Activated CD8-positive, alpha-beta memory T cell treated with anti-CD3 and anti-CD28 coated beads, Interleukin-2, amount 50 U/mL, for 1 hour (primary cell): Measurements from ENCODE around the gene TRPC4AP.

Source experiments
- DNase-seq: peaks from one replicate; pipeline ENCODE4 v3.0.0-alpha.2; 2020; ENCODE audit errors: extremely low read depth

TRPC4AP gene

DNA sequence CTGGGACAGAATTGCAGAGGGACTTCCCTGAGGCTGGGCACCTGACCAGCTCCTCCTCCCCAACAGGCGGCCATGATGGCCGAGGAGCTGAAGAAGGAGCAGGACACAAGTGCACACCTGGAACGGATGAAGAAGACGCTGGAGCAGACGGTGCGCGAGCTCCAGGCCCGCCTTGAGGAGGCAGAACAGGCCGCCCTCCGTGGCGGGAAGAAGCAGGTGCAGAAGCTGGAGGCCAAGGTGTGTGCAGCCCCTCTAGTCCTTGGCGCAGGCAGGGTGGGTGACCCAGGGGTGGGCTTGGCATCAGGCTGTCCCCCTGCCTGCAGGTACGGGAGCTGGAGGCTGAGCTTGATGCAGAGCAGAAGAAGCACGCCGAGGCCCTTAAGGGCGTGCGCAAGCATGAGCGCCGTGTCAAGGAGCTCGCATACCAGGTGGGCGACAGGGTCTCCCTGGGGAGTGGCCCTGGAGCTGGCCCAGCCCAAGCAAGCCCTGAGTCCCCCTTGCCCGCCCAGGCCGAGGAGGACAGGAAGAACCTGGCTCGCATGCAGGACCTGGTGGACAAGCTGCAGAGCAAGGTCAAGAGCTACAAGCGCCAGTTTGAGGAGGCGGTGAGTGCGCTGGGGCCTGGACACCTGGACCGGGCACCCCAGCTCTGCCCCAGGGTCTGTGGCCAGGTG lies 91.5 kb downstream of the TRPC4AP start:
- no peak for DNase-seq

DNA sequence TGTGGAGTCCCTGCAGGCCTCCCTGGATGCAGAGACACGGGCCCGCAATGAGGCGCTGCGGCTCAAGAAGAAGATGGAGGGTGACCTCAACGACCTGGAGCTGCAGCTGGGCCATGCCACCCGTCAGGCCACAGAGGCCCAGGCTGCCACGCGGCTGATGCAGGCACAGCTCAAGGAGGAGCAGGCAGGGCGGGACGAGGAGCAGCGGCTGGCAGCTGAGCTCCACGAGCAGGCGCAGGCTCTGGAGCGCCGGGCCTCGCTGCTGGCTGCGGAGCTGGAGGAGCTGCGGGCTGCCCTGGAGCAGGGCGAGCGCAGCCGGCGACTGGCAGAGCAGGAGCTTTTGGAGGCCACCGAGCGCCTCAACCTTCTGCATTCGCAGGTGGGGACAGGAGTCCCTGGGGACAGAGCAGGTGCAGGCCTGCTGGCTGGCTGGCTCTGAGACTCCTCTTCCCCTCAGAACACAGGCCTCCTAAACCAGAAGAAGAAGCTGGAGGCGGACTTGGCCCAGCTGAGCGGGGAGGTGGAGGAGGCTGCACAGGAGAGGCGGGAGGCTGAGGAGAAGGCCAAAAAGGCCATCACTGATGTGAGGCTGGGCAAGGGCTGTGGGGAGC lies 92.2 kb downstream of the TRPC4AP start:
- no peak for DNase-seq

DNA sequence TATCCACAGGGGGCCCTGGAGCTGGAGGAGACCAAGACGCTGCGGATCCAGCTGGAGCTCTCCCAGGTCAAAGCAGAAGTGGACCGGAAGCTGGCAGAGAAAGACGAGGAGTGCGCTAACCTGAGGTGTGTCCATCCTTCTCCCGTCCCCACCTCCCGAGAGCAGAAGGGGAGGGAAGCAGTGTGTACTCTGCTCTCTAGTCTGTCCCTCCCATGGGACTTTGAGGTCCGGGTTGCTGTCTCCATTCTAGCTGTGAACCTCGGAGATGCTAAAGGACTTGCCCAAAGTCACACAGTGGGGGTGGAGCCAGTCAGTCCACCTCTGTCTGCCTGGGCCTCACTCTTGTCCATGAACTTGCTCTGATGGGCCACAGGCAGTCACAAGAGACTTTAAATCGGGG lies 92.8 kb downstream of the TRPC4AP start:
- no peak for DNase-seq

DNA sequence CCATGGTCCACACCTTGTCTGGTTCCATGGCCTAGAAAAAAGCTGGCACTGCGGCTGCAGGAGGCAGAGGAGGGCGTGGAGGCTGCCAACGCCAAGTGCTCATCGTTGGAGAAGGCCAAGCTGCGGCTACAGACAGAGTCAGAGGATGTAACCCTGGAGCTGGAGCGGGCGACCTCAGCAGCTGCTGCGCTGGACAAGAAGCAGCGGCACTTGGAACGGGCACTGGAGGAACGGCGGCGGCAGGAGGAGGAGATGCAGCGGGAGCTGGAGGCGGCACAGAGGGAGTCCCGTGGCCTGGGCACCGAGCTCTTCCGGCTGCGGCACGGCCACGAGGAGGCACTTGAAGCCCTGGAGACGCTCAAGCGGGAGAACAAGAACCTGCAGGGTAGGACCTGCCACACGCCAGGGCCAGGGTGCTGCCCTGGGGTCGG lies 93.6 kb downstream of the TRPC4AP start:
- no peak for DNase-seq

DNA sequence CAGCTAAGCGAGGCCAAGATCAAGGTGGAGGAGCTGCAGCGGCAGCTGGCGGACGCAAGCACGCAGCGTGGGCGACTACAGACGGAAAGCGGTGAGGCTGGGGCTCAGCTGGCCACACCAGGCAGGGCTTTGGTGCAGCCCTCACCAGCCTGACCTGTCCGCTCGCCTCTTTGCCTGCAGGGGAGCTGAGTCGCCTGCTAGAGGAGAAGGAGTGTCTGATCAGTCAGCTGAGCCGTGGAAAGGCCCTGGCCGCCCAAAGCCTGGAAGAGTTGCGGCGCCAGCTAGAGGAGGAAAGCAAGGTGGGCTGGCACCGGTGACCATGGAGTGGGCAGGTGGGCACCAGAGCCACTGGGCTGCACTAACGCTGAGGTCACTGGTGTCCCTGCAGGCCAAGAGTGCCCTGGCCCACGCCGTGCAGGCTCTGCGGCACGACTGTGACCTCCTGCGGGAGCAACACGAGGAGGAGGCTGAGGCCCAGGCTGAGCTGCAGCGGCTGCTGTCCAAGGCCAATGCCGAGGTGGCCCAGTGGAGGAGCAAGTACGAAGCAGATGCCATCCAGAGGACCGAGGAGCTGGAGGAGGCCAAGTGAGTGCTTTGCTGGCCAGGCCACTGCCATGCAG lies 94.2 kb downstream of the TRPC4AP start:
- no peak for DNase-seq

DNA sequence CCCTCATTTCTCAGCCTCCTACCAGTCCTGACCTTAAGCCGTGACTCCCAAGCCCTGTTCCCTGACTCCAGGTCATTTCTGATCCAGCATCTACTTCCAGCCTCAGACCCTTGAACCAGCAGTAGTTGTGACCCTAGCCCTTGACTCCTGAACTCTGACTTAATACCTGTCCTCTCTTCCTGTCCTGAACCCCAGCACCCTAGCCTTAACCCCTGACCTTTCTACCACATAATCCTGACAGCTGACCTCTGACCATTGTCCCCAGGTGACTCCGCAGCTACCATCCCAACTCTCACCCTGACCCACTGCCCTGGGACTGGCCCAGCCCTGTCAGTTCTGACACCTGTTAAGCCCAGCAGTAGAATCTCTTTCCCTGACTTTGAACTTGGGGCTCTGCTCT lies 94.8 kb downstream of the TRPC4AP start:
- no peak for DNase-seq

DNA sequence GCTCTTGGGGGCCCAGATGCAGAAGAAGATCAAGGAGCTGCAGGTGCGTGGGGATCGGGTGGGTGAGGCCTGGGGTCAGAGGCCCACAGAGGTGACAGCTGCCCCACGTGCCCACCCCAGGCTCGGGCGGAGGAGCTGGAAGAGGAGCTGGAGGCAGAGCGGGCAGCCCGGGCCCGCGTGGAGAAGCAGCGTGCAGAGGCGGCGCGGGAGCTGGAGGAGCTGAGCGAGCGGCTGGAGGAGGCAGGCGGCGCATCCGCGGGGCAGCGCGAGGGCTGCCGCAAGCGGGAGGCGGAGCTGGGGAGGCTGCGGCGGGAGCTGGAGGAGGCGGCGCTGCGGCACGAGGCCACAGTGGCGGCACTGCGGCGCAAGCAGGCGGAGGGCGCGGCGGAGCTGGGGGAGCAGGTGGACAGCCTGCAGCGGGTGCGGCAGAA lies 95.5 kb downstream of the TRPC4AP start:
- no peak for DNase-seq

DNA sequence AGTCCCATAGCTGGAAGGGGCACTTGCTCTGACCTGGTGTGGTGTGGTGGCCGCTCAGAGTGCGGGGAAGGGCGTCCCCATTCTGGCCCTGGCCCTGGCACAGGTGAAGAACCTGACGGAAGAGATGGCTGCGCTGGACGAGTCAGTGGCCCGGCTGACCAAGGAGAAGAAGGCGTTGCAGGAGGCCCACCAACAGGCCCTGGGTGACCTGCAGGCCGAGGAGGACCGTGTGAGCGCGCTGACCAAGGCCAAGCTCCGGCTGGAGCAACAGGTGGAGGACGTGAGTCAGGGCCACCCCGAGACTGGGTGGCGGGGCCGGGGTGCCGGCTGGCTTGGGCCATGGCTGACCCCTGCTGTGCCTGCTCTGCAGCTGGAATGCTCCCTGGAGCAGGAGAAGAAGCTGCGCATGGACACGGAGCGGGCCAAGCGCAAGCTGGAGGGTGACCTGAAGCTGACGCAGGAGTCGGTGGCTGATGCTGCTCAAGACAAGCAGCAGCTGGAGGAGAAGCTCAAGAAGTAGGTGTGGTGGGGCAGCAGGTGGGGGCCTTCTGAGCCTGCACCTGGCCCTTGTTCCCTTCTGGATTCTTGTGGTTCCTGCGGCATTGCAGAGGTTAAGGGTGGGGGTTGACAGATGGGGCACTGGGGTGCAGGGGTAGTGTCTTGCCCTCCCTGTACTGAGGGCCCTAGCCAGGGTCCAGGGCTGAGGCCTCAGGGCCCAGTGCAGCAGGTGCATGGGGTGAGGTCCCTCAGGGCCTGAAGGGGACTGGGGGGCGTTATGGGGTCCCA lies 96.2 kb downstream of the TRPC4AP start:
- no peak for DNase-seq

DNA sequence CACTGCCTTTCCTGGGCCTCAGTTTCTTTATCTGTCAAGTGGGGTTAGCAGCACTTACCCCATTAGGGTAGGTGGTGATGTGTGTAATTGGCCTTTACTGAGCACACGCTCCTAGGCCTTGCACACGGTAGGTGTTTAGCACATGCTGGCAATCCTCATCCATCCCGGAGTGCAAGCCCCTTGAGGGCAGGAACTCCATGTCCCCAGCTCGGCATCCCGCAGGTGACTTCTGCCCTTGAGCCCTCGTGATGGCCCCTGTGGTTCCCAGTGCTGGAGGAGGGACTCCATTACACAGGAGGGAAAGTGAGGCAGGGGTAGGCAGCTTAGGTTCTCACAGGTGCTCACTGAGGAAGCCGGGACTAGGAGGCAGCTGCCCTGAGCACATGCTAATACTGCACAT lies 96.9 kb downstream of the TRPC4AP start:
- no peak for DNase-seq

DNA sequence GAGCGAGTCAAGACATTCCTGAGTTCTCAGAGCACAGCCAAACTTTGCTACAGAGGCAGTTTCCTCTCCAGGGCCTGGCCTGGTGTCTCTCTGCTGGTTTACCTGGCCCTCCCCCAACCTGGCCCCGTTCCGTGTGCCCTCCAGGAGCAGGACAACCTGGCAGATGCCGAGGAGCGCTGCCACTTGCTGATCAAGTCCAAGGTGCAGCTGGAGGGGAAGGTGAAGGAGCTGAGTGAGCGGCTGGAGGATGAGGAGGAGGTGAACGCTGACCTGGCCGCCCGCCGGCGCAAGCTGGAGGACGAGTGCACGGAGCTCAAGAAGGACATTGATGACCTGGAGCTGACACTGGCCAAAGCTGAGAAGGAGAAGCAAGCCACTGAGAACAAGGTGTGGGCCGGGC lies 97.4 kb downstream of the TRPC4AP start:
- no peak for DNase-seq

DNA sequence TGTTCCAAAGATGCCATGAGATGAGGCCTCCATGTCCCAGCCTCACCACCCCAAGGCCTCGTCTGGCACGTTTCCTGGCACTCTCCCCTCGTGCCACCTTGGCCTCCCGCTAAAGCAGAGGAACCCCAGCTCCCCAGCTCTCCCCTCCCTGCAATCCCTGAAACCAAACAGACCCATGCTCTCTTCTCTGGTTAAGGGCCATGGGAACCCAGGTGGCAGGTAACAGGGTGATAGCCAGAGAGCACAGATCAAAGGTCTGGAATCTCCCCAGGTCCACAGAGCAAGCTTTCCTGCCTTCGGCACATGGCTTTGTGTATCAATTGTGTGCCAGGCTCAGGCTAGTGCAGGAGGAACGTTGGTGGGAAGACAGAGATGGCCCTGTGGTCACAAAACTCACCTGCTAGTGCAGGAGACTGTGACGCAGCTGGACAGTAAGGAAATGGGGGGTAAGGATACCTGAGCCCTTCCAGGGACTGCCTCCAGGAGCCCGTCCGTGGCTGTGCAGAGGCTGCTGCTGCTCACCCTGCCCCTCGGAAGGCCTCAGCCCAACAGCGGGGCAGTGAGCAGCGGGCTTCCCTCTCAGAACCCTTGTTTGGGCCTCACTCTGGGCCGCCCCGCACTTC lies 98.0 kb downstream of the TRPC4AP start:
- no peak for DNase-seq

DNA sequence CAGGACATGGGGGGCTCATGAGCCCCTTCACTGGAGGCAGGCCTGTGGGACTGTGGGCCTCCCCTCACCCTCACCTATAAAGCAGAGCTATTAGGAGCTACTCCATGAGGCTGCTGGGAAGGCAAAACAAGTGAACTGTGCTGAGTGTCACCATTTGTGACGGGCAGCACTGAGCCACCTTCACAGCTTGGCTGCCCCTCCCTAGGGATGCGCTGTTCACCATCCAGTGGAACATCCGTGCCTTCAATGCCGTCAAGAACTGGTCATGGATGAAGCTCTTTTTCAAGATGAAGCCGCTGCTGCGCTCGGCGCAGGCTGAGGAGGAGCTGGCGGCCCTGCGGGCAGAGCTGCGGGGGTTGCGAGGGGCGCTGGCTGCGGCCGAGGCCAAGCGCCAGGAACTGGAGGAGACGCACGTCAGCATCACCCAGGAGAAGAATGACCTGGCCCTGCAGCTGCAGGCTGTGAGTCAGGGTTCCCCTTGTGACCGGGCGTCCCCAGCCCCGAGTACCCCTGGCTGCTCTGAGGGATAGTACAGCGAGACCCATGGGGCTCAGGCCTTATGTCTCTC lies 98.6 kb downstream of the TRPC4AP start:
- no peak for DNase-seq

DNA sequence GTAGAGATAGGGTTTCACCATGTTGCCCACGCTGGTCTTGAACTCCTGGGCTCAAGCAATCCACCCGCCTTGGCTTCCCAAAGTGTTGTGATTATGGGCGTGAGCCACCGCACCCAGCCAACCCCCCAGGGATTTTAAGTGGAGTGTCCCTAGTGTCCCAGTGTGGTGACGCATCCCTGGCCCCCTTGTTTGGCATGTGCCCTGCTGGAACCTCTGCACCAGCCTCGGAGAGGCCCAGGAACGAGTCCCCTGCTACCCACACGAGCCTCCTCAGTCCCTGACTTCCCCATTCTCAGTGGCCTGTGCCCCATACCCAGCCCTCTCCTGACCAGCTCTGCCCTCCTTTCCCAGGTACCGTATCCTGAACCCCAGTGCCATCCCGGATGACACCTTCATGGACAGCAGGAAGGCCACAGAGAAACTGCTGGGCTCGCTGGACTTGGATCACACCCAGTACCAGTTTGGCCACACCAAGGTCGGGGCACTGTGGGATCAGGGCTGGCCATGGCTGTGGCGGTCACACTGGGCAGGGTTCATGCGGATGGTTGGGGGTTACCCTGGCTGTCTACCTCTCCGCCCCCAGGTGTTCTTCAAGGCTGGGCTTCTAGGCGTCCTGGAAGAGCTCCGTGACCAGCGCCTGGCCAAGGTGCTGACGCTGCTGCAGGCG lies 99.7 kb downstream of the TRPC4AP start:
- DNase-seq: no peak

DNA sequence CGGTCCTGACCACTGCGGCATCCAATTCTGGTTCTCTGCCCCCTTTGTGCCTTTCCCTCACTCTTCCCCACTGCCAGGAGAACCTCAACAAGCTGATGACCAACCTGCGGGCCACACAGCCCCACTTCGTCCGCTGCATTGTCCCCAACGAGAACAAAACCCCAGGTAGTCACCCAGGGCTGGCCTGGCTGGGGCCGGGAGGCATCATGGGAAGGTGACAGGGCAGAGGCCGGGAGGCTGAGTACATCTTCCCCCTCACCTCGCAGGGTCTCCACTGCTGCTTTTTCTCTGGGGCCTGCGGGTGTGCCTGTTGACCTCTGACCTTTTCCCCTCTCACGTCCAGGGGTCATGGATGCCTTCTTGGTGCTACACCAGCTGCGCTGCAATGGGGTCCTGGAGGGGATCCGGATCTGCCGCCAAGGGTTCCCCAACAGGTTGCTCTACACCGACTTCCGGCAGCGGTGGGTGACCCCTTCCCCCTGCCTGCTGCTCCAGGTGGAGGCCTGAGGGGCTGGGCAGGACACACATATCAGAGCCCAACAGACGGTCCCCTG lies 101.9 kb downstream of the TRPC4AP start:
- DNase-seq: no peak

DNA sequence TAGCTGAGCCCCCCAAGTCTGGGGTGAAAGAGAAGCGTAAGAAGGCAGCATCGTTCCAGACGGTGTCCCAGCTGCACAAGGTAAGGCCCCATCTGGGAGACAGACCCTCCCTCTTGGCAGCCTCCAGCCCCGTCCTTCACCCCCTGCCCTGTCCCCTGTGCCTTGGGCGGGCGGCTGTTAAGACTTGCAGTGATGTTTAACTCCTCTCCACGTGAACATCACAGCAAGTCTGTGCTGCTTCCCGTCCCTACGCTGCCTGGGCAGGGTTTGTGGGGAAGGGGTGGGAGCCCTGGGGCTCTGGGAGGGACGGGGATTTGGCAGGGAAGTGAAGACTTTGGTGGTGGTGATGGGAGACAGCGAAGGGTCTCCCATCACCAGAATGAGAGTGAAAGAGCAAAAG lies 102.4 kb downstream of the TRPC4AP start:
- no peak for DNase-seq

DNA sequence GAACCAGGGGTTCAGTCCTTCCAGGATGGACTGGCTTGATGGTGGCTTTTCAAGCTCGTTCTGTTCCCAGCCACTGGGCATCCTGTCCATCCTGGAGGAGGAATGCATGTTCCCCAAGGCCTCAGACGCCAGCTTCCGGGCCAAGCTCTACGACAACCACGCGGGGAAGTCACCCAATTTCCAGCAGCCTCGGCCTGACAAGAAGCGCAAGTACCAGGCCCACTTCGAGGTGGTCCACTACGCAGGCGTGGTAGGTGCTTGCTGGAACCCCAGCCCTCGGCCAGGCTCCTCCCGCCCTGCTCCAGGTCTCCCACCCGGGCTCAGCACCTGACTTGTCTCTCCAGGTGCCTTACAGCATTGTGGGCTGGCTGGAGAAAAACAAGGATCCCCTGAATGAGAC lies 102.9 kb downstream of the TRPC4AP start:
- no peak for DNase-seq

DNA sequence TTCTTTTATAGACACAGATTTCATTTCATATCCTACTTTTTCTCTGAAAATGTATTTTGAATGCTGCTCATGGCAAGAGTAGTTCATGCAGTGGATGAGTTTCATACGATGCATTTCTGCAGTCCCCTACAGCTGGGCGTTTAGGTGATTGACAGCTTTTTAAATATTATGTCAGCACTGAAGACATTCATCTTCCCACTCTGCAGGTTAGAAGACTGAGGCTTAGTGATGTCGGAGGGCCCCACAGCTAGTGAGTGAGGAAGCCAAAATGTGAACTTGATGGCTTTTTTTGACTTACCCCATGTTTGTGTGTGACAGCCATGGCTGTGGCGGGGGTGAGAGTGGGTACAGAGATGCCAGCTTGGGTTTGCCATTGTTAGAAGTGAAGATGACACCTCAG lies 103.5 kb downstream of the TRPC4AP start:
- no peak for DNase-seq

DNA sequence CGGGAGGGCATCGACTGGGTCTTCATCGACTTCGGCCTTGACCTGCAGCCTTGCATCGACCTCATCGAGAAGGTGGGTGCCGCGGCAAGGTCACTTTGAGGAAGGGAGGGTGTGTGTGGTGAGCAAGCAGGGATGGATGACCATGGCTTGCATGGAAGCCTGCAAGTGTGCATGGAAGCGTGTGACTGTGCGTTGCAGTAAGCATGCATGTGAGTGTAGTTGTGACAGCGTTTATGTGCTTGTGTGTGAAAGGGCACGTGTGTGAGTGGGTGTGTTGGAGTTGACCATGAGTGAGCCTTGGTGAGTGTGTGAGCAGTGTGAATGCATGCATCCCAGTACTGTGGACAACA lies 104.4 kb downstream of the TRPC4AP start:
- no peak for DNase-seq

DNA sequence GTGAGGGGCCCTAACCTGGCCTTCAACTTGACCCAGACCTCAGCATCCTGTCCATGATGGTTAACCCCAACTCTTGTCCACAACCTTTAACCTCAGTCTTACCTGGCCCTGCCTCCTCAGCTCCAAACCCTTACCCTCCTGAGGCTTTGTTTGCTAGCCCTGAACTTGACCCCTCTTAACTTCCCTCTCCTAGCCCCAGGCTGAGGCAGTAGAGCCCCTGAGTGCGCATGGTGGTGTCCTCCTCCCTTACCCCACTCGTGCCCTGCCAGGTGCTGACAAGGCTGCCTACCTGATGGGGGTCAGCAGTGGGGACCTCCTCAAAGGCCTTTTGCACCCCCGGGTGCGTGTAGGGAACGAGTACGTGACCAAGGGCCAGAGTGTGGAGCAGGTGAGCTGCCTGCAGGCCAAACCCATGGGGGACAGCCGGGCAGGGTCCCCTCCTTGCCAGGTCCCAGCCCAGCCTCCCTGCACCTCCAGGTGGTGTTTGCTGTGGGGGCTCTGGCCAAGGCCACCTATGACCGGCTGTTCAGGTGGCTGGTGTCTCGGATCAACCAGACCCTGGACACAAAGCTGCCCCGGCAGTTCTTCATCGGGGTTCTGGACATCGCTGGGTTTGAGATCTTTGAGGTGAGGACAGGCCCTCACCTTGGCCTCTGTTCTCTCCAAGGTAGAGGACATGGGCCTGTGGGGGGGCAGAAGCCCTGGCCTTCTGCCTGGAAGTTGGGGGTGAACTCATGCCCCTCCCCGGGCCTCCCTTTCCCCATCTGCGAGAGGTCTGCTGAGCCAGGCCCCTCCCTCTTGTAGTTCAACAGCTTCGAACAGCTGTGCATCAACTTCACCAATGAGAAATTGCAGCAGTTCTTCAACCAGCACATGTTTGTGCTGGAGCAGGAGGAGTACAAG lies 105.1 kb downstream of the TRPC4AP start:
- no peak for DNase-seq
